WTC11 (cell line): ENCODE measurements around the gene MEIG1.

Experiments
- IRF2 ChIP-seq: sonication (generic); formaldehyde crosslinking; IDR thresholded peaks from 2 replicates; pipeline ENCODE4 v1.8.0; 2022; ENCODE audit warnings: low read depth, missing genetic modification reagents, borderline replicate concordance
- JUN ChIP-seq: sonication (generic); formaldehyde crosslinking; IDR thresholded peaks from 2 replicates; pipeline ENCODE4 v1.8.0; 2023; ENCODE audit warnings: mild to moderate bottlenecking, missing genetic modification reagents
- TF ChIP-seq, protein P1 (sequence below): fragments of 200-600 bp; IDR thresholded peaks from 2 replicates; pipeline ENCODE4 v1.8.0; 2022; ENCODE audit warnings: antibody characterized with exemption
- TF ChIP-seq, protein P2 (sequence below): sonication (generic); formaldehyde crosslinking; IDR thresholded peaks from 2 replicates; pipeline ENCODE4 v1.8.1; 2022; ENCODE audit warnings: low read depth, mild to moderate bottlenecking, moderate library complexity, missing genetic modification reagents, borderline replicate concordance

DNA sequence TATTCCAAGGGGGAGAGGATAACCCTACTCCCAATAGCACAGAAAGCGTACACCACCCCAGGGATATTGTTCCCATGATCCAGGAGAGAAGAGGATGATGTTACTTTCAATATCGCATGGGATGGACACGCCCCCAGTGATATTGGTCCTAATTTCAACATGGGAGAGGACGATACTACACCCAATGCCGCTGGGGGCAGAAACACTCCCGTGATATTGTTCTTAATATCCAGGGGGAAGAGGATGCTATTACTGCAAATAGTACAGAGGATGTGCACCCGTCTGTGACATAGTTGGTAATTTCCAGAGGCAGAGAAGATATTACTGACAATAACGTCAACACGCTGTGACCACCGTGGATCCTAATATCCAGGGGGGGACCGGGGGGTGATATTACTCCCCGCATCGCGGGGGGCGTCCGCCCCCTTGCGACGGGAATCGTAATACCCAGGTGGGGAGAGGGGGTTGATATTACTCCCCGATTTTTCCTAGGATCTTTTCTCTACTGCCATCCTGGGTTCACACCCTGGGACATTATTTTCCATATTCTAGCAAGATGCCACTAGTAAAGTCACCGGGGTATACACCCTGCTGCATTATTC, 16.6 kb downstream of the MEIG1 start:
- TF ChIP-seq, protein P1, sequence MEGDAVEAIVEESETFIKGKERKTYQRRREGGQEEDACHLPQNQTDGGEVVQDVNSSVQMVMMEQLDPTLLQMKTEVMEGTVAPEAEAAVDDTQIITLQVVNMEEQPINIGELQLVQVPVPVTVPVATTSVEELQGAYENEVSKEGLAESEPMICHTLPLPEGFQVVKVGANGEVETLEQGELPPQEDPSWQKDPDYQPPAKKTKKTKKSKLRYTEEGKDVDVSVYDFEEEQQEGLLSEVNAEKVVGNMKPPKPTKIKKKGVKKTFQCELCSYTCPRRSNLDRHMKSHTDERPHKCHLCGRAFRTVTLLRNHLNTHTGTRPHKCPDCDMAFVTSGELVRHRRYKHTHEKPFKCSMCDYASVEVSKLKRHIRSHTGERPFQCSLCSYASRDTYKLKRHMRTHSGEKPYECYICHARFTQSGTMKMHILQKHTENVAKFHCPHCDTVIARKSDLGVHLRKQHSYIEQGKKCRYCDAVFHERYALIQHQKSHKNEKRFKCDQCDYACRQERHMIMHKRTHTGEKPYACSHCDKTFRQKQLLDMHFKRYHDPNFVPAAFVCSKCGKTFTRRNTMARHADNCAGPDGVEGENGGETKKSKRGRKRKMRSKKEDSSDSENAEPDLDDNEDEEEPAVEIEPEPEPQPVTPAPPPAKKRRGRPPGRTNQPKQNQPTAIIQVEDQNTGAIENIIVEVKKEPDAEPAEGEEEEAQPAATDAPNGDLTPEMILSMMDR, result no peak
- no peak for TF ChIP-seq JUN (CRISPR knock-in tag)
- no peak for TF ChIP-seq IRF2
- TF ChIP-seq, protein P2, sequence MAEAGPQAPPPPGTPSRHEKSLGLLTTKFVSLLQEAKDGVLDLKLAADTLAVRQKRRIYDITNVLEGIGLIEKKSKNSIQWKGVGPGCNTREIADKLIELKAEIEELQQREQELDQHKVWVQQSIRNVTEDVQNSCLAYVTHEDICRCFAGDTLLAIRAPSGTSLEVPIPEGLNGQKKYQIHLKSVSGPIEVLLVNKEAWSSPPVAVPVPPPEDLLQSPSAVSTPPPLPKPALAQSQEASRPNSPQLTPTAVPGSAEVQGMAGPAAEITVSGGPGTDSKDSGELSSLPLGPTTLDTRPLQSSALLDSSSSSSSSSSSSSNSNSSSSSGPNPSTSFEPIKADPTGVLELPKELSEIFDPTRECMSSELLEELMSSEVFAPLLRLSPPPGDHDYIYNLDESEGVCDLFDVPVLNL (CRISPR knock-in tag), result no peak
